ENCODE measurements around the gene REP15. TPM values are rescaled to one million over a fixed set of nuclear protein-coding genes. Genes with fewer than 3 reads are reported as not detected.
A peak's percentile ranks its signal among the peaks of the same experiment; 100 is the strongest.

Gene REP15
- total RNA-seq, 4 donors from 2014 or later, result 7.5 to 210 (median 45.3) TPM

DNA sequence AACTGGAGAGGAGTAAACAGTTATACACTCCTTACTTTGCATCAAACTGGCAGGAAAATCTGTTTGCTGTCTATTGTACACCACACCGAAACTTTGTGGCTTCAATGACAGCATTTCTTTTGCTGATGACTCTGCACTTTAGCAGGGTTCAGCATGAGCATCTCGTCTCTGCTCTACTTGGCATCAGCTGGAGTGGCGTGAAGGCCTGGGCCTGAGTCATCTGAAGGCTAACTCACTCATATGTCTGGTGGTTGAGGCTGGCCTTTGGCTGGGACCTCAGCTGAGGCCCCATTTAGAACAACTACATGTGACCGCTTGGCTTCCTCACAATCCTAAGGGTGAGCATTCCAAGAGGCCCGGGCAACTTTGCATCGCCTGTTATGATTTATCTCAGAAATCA is 28.7 kb upstream of the REP15 start:
- in situ Hi-C loops (cut with MboI; ENCODE audit: low pct_ligation_motif_present in 1 of 4, low pct_unique_long_range_greater_than_20kb in 1 of 4, low sequenced_read_pairs in 3 of 4), result loop anchor here in 1 of 4 donors (25.0 kb wide), 1 partner anchor 230 kb away; the partner anchor contains the start of gene SMCO2
- H3K36me3 ChIP-seq, result peaks cover 0 to 31% (median 2%) of the 10 kb centered on the region in 4 donors

DNA sequence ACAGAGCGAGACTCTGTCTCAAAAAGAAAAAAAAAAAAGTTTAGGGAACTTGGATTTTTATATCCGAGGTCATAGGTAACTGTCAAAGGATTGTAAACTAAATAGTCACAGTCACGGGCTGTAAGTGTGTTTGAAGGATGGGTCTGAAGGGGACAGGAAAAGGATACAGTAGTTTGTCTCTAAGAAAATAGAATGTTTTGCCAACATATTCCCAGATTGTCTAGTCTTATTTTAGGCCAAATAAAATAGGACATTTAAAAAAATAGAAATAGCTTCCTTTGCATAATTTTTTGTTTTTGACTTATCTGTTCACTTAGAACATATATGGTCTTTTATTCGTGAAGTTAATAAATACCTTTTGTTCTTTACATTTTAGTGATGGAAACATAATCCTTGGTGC is 24.2 kb upstream of the REP15 start:
- intact Hi-C loops (cut with DNase I; ENCODE audit: low total_unique reads), result no loop called here
- H3K27ac ChIP-seq, result no peak overlapping the region
- peaks cover 0 to 14% (median 0%) of the 10 kb centered on the region in 4 donors for H3K36me3 ChIP-seq
- no peak for DNase-seq
- 68 to 85% methylated on average over 3 to 4 of the region's 4 CpGs for WGBS, 2 donors (ENCODE audit: low coverage in 1 of 2)
- no peak overlapping the region for H3K4me3 ChIP-seq
- in situ Hi-C loops (cut with MboI; ENCODE audit: low pct_ligation_motif_present in 1 of 4, low pct_unique_long_range_greater_than_20kb in 1 of 4, low sequenced_read_pairs in 3 of 4), result loop anchor here in 1 of 4 donors (25.0 kb wide), 1 partner anchor 235 kb away; the partner anchor contains the start of gene SMCO2
- H3K4me1 ChIP-seq, result no peaks in the 10 kb centered on the region
- no peak for TF ChIP-seq EP300 (IDR thresholded peaks at IDR 0.05; ENCODE audit: low read depth)
- no peak for TF ChIP-seq POLR2A (IDR thresholded peaks at IDR 0.05)
- TF ChIP-seq POLR2AphosphoS5 (IDR thresholded peaks at IDR 0.05), result no peak
- TF ChIP-seq, protein P1, sequence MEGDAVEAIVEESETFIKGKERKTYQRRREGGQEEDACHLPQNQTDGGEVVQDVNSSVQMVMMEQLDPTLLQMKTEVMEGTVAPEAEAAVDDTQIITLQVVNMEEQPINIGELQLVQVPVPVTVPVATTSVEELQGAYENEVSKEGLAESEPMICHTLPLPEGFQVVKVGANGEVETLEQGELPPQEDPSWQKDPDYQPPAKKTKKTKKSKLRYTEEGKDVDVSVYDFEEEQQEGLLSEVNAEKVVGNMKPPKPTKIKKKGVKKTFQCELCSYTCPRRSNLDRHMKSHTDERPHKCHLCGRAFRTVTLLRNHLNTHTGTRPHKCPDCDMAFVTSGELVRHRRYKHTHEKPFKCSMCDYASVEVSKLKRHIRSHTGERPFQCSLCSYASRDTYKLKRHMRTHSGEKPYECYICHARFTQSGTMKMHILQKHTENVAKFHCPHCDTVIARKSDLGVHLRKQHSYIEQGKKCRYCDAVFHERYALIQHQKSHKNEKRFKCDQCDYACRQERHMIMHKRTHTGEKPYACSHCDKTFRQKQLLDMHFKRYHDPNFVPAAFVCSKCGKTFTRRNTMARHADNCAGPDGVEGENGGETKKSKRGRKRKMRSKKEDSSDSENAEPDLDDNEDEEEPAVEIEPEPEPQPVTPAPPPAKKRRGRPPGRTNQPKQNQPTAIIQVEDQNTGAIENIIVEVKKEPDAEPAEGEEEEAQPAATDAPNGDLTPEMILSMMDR (IDR thresholded peaks at IDR 0.05), result no peak
- no peaks in the 10 kb centered on the region for H3K9me3 ChIP-seq
- H3K27me3 ChIP-seq, result no peaks in the 10 kb centered on the region

More for the DNA sequence above, 28.7 kb upstream of the REP15 start:
- intact Hi-C loops (cut with DNase I; ENCODE audit: low total_unique reads), result no loop called here
- TF ChIP-seq POLR2AphosphoS5 (IDR thresholded peaks at IDR 0.05) (no peak), EP300 (IDR thresholded peaks at IDR 0.05; ENCODE audit: low read depth) (no peak), POLR2A (IDR thresholded peaks at IDR 0.05) (no peak)
- TF ChIP-seq, protein P1 (IDR thresholded peaks at IDR 0.05), result no peak
- Histone ChIP-seq H3K4me1 (no peaks in the 10 kb centered on the region), H3K27me3 (no peaks in the 10 kb centered on the region), H3K9me3 (no peaks in the 10 kb centered on the region), H3K4me3 (no peak overlapping the region), H3K27ac (no peak overlapping the region)
- DNase-seq, result no peak
- 60 to 80% methylated on average over 1 to 6 of the region's 6 CpGs for WGBS, 2 donors (ENCODE audit: low coverage in 1 of 2)

DNA sequence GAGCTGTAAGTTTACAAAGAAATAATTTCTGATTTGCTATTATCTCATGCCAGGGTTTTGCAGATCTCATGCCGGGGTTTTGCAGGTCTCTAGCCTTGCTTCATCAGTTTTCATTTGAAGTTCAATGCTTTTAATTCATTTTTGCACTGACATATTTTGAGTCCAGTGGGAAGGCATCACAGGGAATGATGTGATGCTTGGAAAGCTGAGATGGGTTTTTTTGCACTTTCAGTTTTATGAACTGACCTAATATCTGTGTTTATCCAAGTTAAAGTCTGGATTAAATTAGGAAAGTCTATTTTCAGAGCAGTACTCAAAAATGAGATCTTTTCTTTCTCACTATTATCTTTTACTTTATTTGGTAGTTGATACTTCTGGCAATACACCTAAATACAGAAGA is 23.6 kb upstream of the REP15 start:
- intact Hi-C loops (cut with DNase I; ENCODE audit: low total_unique reads), result no loop called here

DNA sequence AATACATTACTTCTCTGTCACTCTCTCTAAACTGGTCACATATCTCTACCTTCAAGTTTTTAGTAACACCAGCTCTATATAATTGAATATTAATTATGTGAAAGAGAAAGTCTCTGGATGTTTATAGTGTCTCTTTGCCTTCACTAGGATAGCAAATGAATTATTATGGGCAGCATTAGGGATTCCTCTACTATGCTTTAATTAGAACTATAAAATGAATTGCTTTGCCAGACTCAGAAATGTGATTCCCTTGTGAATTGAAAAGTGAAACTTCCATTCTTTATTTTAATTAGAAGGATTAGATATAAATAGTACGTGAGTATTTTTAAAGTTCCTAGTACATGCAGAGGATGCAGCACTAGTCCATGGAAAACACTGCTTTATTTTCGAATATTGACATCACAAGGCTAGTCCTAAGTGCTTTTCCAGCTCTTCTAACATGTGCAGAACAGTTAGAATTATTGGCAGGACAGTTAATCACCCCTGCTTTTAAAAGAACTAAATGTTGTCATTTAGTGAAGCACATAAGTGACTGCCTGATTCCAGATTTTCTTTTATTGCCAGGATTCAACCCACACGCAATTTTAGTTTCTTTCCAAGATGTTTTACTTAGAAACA is 23.0 kb upstream of the REP15 start:
- 51 to 67% methylated on average over 3 of the region's 3 CpGs for WGBS, 2 donors (ENCODE audit: low coverage in 1 of 2)
- Histone ChIP-seq H3K36me3 (peaks cover 0 to 5% (median 0%) of the 10 kb centered on the region in 4 donors), H3K27ac (peak overlapping the region in 1 of 4 donors; percentile 24), H3K4me1 (no peaks in the 10 kb centered on the region), H3K4me3 (no peak overlapping the region), H3K27me3 (no peaks in the 10 kb centered on the region), H3K9me3 (no peaks in the 10 kb centered on the region)
- in situ Hi-C loops (cut with MboI; ENCODE audit: low pct_ligation_motif_present in 1 of 4, low pct_unique_long_range_greater_than_20kb in 1 of 4, low sequenced_read_pairs in 3 of 4) (loop anchor here in 1 of 4 donors (25.0 kb wide), 1 partner anchor 236 kb away; the partner anchor contains the start of gene SMCO2), intact Hi-C loops (cut with DNase I; ENCODE audit: low total_unique reads) (no loop called here)
- no peak for DNase-seq
- TF ChIP-seq, protein P1 (IDR thresholded peaks at IDR 0.05), result no peak
- TF ChIP-seq POLR2A (IDR thresholded peaks at IDR 0.05), result no peak
- TF ChIP-seq POLR2AphosphoS5 (IDR thresholded peaks at IDR 0.05), result no peak
- no peak for TF ChIP-seq EP300 (IDR thresholded peaks at IDR 0.05; ENCODE audit: low read depth)

More for the DNA sequence above, 23.6 kb upstream of the REP15 start:
- H3K27me3 ChIP-seq, result no peaks in the 10 kb centered on the region
- DNase-seq, result no peak
- no peaks in the 10 kb centered on the region for H3K4me1 ChIP-seq
- in situ Hi-C loops (cut with MboI; ENCODE audit: low pct_ligation_motif_present in 1 of 4, low pct_unique_long_range_greater_than_20kb in 1 of 4, low sequenced_read_pairs in 3 of 4), result loop anchor here in 1 of 4 donors (25.0 kb wide), 1 partner anchor 235 kb away; the partner anchor contains the start of gene SMCO2
- no peak overlapping the region for H3K4me3 ChIP-seq
- no peak for TF ChIP-seq EP300 (IDR thresholded peaks at IDR 0.05; ENCODE audit: low read depth)
- TF ChIP-seq POLR2A (IDR thresholded peaks at IDR 0.05), result no peak
- TF ChIP-seq, protein P1 (IDR thresholded peaks at IDR 0.05), result no peak
- TF ChIP-seq POLR2AphosphoS5 (IDR thresholded peaks at IDR 0.05), result no peak
- H3K36me3 ChIP-seq, result peaks cover 0 to 8% (median 0%) of the 10 kb centered on the region in 4 donors
- peak overlapping the region in 1 of 4 donors; percentile 24 for H3K27ac ChIP-seq
- 75 to 100% methylated on average over 1 of the region's 1 CpG for WGBS, 2 donors (ENCODE audit: low coverage in 1 of 2)
- no peaks in the 10 kb centered on the region for H3K9me3 ChIP-seq

Measured in transverse colon (tissue), 4 donors.